Measurements from ENCODE around the gene MYO9B.
"Not testable (repeated sequence)": the region's sequence is repeated elsewhere in the genome, so short reads cannot be mapped to it uniquely, and the experiment has no call there.

The MYO9B gene

DNA sequence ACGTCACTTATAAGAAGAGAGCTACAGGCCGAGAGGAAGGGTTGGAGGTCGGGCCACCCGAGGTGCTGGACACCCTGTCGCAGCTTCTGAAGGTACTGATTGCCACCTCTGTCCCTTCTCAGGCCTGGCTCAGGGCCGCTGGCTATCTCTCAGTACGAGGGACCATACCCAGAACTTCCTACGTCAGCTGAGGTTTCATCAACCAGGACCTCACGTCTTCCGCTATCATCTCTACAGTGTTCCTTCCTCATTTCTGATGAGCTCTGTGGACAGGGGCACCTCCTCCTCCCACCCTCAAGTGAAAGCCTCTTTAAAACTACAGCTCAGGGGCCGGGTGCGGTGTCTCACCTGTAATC is 81.3 kb downstream of the MYO9B start:
- TF ChIP-seq, protein P1, sequence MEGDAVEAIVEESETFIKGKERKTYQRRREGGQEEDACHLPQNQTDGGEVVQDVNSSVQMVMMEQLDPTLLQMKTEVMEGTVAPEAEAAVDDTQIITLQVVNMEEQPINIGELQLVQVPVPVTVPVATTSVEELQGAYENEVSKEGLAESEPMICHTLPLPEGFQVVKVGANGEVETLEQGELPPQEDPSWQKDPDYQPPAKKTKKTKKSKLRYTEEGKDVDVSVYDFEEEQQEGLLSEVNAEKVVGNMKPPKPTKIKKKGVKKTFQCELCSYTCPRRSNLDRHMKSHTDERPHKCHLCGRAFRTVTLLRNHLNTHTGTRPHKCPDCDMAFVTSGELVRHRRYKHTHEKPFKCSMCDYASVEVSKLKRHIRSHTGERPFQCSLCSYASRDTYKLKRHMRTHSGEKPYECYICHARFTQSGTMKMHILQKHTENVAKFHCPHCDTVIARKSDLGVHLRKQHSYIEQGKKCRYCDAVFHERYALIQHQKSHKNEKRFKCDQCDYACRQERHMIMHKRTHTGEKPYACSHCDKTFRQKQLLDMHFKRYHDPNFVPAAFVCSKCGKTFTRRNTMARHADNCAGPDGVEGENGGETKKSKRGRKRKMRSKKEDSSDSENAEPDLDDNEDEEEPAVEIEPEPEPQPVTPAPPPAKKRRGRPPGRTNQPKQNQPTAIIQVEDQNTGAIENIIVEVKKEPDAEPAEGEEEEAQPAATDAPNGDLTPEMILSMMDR (IDR thresholded peaks at IDR 0.05; ENCODE audit: low read depth, low read length) = no peak
- no peak for DNase-seq
- H3K4me3 ChIP-seq (ENCODE audit: low read depth, low read length) = no peak overlapping the region
- H3K27me3 ChIP-seq (ENCODE audit: insufficient read depth, low read depth, severe bottlenecking) = no peaks in the 10 kb centered on the region
- no peaks in the 10 kb centered on the region for H3K9me3 ChIP-seq (ENCODE audit: severe bottlenecking)
- H3K36me3 ChIP-seq = peaks cover 67% of the 10 kb centered on the region
- H3K27ac ChIP-seq = no peak overlapping the region

DNA sequence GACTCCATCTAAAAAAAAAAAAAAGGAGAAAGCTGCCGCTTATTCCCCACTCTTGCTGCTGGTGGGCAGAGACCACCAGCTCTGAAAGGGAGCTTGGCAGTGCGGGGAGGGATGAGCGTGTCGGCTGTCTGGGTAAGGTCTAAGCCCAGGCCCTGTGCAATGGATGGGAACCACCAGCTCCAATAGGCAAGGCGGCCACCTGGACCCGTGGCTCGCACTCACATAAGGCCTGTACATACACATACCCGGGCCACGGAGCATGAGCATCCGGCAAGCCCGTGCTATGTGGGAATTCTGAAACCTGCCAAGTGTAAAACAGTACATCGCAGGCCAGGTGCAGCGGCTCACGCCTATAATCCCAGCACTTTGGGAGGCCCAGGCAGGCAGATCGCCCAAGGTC is 83.0 kb downstream of the MYO9B start:
- H3K27me3 ChIP-seq (ENCODE audit: insufficient read depth, low read depth, severe bottlenecking) = no peaks in the 10 kb centered on the region
- H3K27ac ChIP-seq = no peak overlapping the region
- H3K4me3 ChIP-seq (ENCODE audit: low read depth, low read length) = no peak overlapping the region
- TF ChIP-seq, protein P1 (IDR thresholded peaks at IDR 0.05; ENCODE audit: low read depth, low read length) = no peak
- no peak for DNase-seq
- H3K36me3 ChIP-seq = peaks cover 76% of the 10 kb centered on the region
- H3K9me3 ChIP-seq (ENCODE audit: severe bottlenecking) = peaks cover 2% of the 10 kb centered on the region

DNA sequence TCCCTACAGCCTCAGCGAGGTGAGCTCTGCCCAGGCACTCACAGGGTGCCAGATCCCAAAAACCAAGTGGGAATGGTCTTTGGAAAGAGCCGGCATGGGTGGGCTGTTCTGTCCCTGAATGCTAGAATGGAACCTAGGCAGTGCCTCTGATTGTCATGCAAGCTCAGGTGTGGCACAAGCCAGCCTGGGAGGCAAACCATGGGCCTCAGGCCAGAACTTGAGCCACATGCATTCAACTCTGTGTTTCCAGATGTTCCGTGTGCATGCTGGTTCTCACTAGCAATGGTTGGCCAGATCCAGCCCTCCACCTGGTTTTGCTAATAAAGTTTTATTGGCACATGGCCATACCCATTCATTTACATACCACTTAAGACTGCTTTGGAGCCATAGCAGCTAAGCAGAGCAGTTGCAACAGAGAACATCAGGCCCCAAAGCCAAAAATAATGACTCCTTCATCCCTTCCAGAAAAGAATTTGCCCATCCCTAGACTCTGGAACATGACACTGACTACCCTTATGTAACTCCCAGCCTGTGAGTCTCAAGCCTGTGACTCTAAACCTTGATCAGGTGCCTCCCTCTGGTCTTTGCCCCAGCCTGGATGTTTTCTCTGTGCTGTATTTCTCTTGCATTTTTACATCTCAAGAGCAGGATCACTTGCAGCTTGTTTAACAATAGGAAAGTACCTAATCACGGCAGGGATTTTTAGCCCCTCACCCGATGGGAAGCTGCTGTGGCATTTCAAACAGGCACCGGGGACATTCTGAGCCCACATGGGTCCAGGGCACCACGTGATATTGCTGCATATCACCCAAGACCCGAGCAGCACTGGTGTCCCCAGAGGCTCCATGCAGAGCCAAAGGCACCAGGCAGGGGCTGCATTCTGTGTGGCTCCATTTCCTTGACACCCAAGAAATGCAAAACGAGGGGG is 84.2 kb downstream of the MYO9B start:
- H3K9me3 ChIP-seq (ENCODE audit: severe bottlenecking) = peaks cover 5% of the 10 kb centered on the region
- H3K4me3 ChIP-seq (ENCODE audit: low read depth, low read length) = no peak overlapping the region
- TF ChIP-seq, protein P1 (IDR thresholded peaks at IDR 0.05; ENCODE audit: low read depth, low read length) = no peak
- DNase-seq = no peak
- no peak overlapping the region for H3K27ac ChIP-seq
- H3K36me3 ChIP-seq = peaks cover 76% of the 10 kb centered on the region
- no peaks in the 10 kb centered on the region for H3K27me3 ChIP-seq (ENCODE audit: insufficient read depth, low read depth, severe bottlenecking)

GRCh38 chr19:17160908-17161307 is 85.3 kb downstream of the MYO9B start:
- peaks cover 74% of the 10 kb centered on the region for H3K36me3 ChIP-seq
- TF ChIP-seq, protein P1 (IDR thresholded peaks at IDR 0.05; ENCODE audit: low read depth, low read length) = no peak
- no peak overlapping the region for H3K27ac ChIP-seq
- no peaks in the 10 kb centered on the region for H3K27me3 ChIP-seq (ENCODE audit: insufficient read depth, low read depth, severe bottlenecking)
- peaks cover 5% of the 10 kb centered on the region for H3K9me3 ChIP-seq (ENCODE audit: severe bottlenecking)
- DNase-seq = no peak
- no peak overlapping the region for H3K4me3 ChIP-seq (ENCODE audit: low read depth, low read length)

DNA sequence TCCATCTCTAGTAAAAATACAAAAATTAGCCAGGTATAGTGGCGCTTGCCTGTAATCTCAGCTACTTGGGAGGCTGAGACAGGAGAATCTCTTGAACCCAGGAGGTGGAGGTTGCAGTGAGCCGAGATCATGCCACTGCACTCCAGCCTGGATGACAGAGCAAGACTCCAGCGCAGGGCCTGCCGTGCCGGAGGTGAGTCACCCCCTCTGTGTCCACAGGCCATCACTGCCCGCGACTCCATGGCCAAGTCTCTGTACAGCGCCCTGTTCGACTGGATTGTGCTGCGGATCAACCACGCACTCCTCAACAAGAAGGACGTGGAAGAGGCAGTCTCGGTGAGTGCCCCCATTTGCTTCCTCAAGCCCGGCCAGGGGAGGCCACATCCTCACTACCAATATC is 86.6 kb downstream of the MYO9B start:
- not testable (repeated sequence) for H3K9me3 ChIP-seq (ENCODE audit: severe bottlenecking); DNase-seq; H3K27me3 ChIP-seq (ENCODE audit: insufficient read depth, low read depth, severe bottlenecking); H3K27ac ChIP-seq; H3K4me3 ChIP-seq (ENCODE audit: low read depth, low read length)
- H3K36me3 ChIP-seq = peaks cover 71% of the 10 kb centered on the region

DNA sequence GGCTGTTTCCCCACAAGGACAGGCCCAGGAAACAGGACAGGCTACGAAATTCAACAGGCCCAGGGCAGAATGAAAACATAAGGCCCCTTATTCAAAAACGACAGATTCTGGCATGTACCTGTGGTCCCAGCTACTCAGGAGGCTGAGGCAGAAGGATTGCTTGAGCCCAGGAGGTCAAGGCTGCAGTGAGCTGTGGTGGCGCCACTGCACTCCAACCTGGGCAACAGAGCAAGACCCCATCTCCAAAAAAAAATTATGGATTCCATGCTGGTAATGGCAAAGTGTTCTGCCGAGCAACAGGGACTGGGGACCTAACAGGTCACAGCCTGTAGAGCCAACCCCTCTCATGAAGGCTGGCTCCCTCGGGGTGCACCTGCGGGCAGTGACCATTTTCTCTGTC is 87.0 kb downstream of the MYO9B start:
- Histone ChIP-seq H3K9me3 (ENCODE audit: severe bottlenecking) (peaks cover 5% of the 10 kb centered on the region), H3K27me3 (ENCODE audit: insufficient read depth, low read depth, severe bottlenecking) (no peaks in the 10 kb centered on the region), H3K27ac (no peak overlapping the region), H3K4me3 (ENCODE audit: low read depth, low read length) (no peak overlapping the region), H3K36me3 (peaks cover 68% of the 10 kb centered on the region)
- DNase-seq = no peak
- TF ChIP-seq, protein P1 (IDR thresholded peaks at IDR 0.05; ENCODE audit: low read depth, low read length) = no peak

Data from WERI-Rb-1 (cell line).